Gastrocnemius medialis (tissue), 4 donors: ENCODE results near the gene ANKRD11. TPM values are rescaled to one million over a fixed set of nuclear protein-coding genes. Genes with fewer than 3 reads are reported as not detected.

Experiments
- ATAC-seq, 2 donors: fragments of 150-250 bp; one replicate each; pipeline ENCODE4 v1.9.1; 2016
- DNase-seq, 2 donors: peaks; one replicate each; pipeline ENCODE4 v3.0.0-alpha.2; 2019
- H3K27ac ChIP-seq, 4 donors: fragments of 200-600 bp; sonication (generic); 1 replicate in 1 of 4; 2 replicates in 3 of 4; pipeline ENCODE4 v1.5.1; 2016 to 2018; ENCODE audit warnings: mild to moderate bottlenecking in 2 of 4, moderate library complexity in 1 of 4
- H3K27me3 ChIP-seq, 3 donors: fragments of 200-600 bp; sonication (generic) in 2 of 3; 1 replicate in 1 of 3; 2 replicates in 2 of 3; pipeline versions ENCODE4 v1.5.1 to v1.6.0; 2016 to 2019; ENCODE audit warnings: mild to moderate bottlenecking in 1 of 3, moderate library complexity in 1 of 3
- H3K36me3 ChIP-seq, 2 donors: fragments of 200-600 bp; sonication (generic) in 1 of 2; one replicate each; pipeline ENCODE4 v1.5.1; 2017 to 2018
- H3K4me1 ChIP-seq, 2 donors: fragments of 200-600 bp; sonication (generic) in 1 of 2; one replicate each; pipeline ENCODE4 v1.5.1; 2016 to 2017; ENCODE audit warnings: mild to moderate bottlenecking in 2 of 2
- H3K4me3 ChIP-seq, 4 donors: fragments of 200-600 bp; sonication (generic) in 3 of 4; 1 replicate in 1 of 4; 2 replicates in 3 of 4; pipeline ENCODE4 v1.5.1; 2016 to 2019; ENCODE audit warnings: mild to moderate bottlenecking in 2 of 4
- H3K9me3 ChIP-seq, 3 donors: fragments of 200-600 bp; sonication (generic) in 2 of 3; 1 replicate in 1 of 3; 2 replicates in 2 of 3; pipeline ENCODE4 v1.5.1; 2016 to 2019
- CTCF ChIP-seq, 5 experiments: fragments of 450-650 bp in 3 of 5; fragments of 200-600 bp in 2 of 5; sonication (generic) in 2 of 5; IDR thresholded peaks in 4 of 5; conservative IDR thresholded peaks in 1 of 5; 1 replicate in 4 of 5; 2 replicates in 1 of 5; pipeline ENCODE4 v1.5.1; 2016 to 2019; ENCODE audit warnings: antibody characterized with exemption in 5 of 5, mild to moderate bottlenecking in 3 of 5, moderate library complexity in 3 of 5
- POLR2A ChIP-seq, 2 donors: fragments of 450-650 bp; IDR thresholded peaks; one replicate each; pipeline ENCODE4 v1.6.1; 2017; ENCODE audit warnings: antibody characterized with exemption in 2 of 2, mild to moderate bottlenecking in 2 of 2, moderate library complexity in 2 of 2
- in situ Hi-C, 4 donors: fragments of 200-750 bp; cut with MboI; loops; one replicate each; pipeline versions ENCODE4 v1.15.0 to v1.8.0; 2017; ENCODE audit warnings: low sequenced_read_pairs in 4 of 4
- intact Hi-C: fragments of 100-400 bp; cut with DNase I; formaldehyde crosslinking; loops from one replicate; pipeline ENCODE4 v1.15.1; 2023; ENCODE audit warnings: low total_unique reads
- total RNA-seq, 4 donors: library from RNA; depleted of rRNA; stranded (reverse); fragments of >200 nt; gene quantifications; one replicate each; pipeline versions ENCODE4 v1.1.0 to v1.2.3, GENCODE V29; 2016

ANKRD11 gene
- total RNA-seq, 4 donors from 2014 or later, result 26.0 to 77.0 (median 55.0) TPM

- TF ChIP-seq POLR2A (IDR thresholded peaks at IDR 0.05) (no peak), CTCF (IDR thresholded peaks at IDR 0.05 in 4 of 5, conservative IDR thresholded peaks at IDR 0.05 in 1 of 5) (no peak)
- in situ Hi-C loops (loop anchor here in 2 of 4 donors (25.0 kb wide), 2 partner anchors 357 to 482 kb away; partner anchors contain the start of genes GALNS (in 1 of the 2), PABPN1L (in 1 of the 2) and TRAPPC2L (in 1 of the 2)), intact Hi-C loops (loop anchor here (5.0 kb wide), 1 partner anchor 407 kb away; the partner anchor contains the start of gene APRT)
- H3K4me1 ChIP-seq, result peaks cover 25% of the 10 kb centered on the region in 2 donors
- H3K27me3 ChIP-seq, result no peaks in the 10 kb centered on the region
- H3K27ac ChIP-seq, result no peak overlapping the region
- DNase-seq, result no peak
- H3K4me3 ChIP-seq, result no peak overlapping the region
- peaks cover 0 to 36% of the 10 kb centered on the region in 2 donors for H3K36me3 ChIP-seq
- ATAC-seq, result no peak
- no peaks in the 10 kb centered on the region for H3K9me3 ChIP-seq
Observed at GRCh38 chr16:89219365-89219764, 271.0 kb downstream of the ANKRD11 start.

Other genes with a start within 250 kb of the ANKRD11 start
- 100 to 1,000 TPM in 2 of 4 donors, 10 to 100 TPM in 2; 67.7 to 117 (median 100.0) TPM for gene SPG7, start 17.8 kb upstream of the ANKRD11 start, total RNA-seq
- 1,000 to 10,000 TPM; 4,295 to 5,889 (median 4,806) TPM for gene RPL13, start 70.1 kb upstream of the ANKRD11 start, total RNA-seq
- gene CPNE7, start 85.2 kb upstream of the ANKRD11 start, total RNA-seq, result not detected
- not detected for gene DPEP1, start 123.1 kb upstream of the ANKRD11 start, total RNA-seq
- gene CHMP1A, start 167.1 kb upstream of the ANKRD11 start, total RNA-seq, result 100 to 1,000 TPM in 1 of 4 donors, 10 to 100 TPM in 3; 53.4 to 105 (median 78.8) TPM
- 1 to 10 TPM; 1.2 to 2.7 (median 2.1) TPM for gene SPATA33, start 167.3 kb upstream of the ANKRD11 start, total RNA-seq
- 10 to 100 TPM; 16.9 to 26.1 (median 19.7) TPM for gene CDK10, start 196.1 kb upstream of the ANKRD11 start, total RNA-seq
- gene SPATA2L, start 211.1 kb upstream of the ANKRD11 start, total RNA-seq, result 1 to 10 TPM; 1.3 to 7.5 (median 3.2) TPM
- 1 to 10 TPM; 2.3 to 9.4 (median 3.4) TPM for gene VPS9D1, start 230.3 kb upstream of the ANKRD11 start, total RNA-seq
- gene ZNF276, start 231.0 kb upstream of the ANKRD11 start, total RNA-seq, result 10 to 100 TPM; 11.1 to 13.6 (median 11.5) TPM